Measurements from ENCODE around the gene HCFC1R1.

The HCFC1R1 gene

GRCh38 chr16:3032624-3033023 is 8.9 kb upstream of the HCFC1R1 start:
- no peak for DNase-seq

GRCh38 chr16:3030222-3031212 is 6.8 kb upstream of the HCFC1R1 start:
- no peak for DNase-seq

- no peak for DNase-seq
These were observed 5.9 kb upstream of the HCFC1R1 start for GRCh38 chr16:3029491-3030221.

GRCh38 chr16:3028716-3029319 is 5.1 kb upstream of the HCFC1R1 start:
- no peak for DNase-seq

- no peak for DNase-seq
These were observed 4.4 kb upstream of the HCFC1R1 start for GRCh38 chr16:3027983-3028715.

GRCh38 chr16:3027489-3027795 is 3.7 kb upstream of the HCFC1R1 start:
- DNase-seq: no peak

- DNase-seq: no peak
These were observed 3.1 kb upstream of the HCFC1R1 start for GRCh38 chr16:3026609-3027488.

GRCh38 chr16:3026003-3026378 is 2.2 kb upstream of the HCFC1R1 start:
- DNase-seq: no peak

- no peak for DNase-seq
These were observed 1.6 kb upstream of the HCFC1R1 start for GRCh38 chr16:3025032-3026002.

- DNase-seq: no peak
These were observed 400 bp downstream of the HCFC1R1 start for GRCh38 chr16:3023415-3023668.

- no peak for DNase-seq
These were observed 893 bp downstream of the HCFC1R1 start for GRCh38 chr16:3022684-3023414.

- no peak for DNase-seq
These were observed 1.5 kb downstream of the HCFC1R1 start for GRCh38 chr16:3022208-3022683.

- DNase-seq: no peak
These were observed 2.1 kb downstream of the HCFC1R1 start for GRCh38 chr16:3021449-3022207.

GRCh38 chr16:3020604-3021448 is 2.9 kb downstream of the HCFC1R1 start:
- DNase-seq: no peak

GRCh38 chr16:3020247-3020603 is 3.5 kb downstream of the HCFC1R1 start, which contains the start of gene TNFRSF12A:
Gene TNFRSF12A (plus strand): TSS chr16:3020368. CDS start chr16:3020398, 30 bp downstream.
- no peak for DNase-seq

GRCh38 chr16:3019594-3020246 is 4.0 kb downstream of the HCFC1R1 start:
- DNase-seq: no peak

- DNase-seq: no peak
These were observed 5.8 kb downstream of the HCFC1R1 start, which contains the start of gene CLDN6 for GRCh38 chr16:3017794-3018506. Gene CLDN6 (minus strand): TSS chr16:3018183. CDS start chr16:3016021, 2,162 bp downstream.

All from cortex of kidney (tissue), 1 donor.